ENCODE measurements around the gene XPNPEP1.
A peak's percentile ranks its signal among the peaks of the same experiment; 100 is the strongest.

Gene XPNPEP1

DNA sequence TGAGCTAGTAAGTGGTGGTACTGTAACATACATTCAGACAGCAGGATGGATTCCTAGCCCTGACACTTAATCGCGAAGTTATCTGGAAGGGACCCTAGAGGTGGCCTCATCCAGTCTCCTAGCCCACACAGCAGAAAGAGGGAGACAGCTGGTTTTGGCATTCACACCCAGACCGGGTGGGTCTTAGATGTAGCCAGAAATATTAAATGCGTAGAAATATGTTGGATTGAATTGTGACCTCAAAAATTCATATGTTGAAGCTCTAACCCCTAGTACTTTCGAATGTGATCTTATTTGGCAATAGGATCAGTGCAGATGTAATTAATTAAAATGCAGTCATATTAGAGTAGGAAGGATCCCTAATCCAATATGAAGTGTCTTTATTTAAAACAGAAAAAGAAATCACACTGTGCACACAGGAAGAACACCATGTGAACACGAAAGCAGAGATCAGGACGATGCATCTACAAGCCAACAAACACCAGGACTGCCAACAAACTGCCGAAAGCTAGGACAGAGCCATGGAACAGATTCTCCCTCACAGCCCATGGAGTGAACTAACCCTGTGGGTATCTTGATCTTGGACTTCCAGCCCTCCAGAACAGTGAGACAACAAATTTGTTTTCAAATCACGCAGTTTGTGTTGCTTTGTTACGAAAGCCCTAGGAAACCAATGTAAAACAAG lies 2.9 kb upstream of the XPNPEP1 start:
- no peaks in the 10 kb centered on the region for H4K20me1 ChIP-seq (ENCODE audit: control insufficient read depth, insufficient read depth, low read depth, low read length)
- peaks cover 7% of the 10 kb centered on the region; the same call in 1 of the 2 replicates for H3K36me3 ChIP-seq (ENCODE audit: control insufficient read depth, low read length)
- H3K4me1 ChIP-seq (ENCODE audit: control insufficient read depth, low read length): peaks cover 27% of the 10 kb centered on the region
- H3K4me2 ChIP-seq (ENCODE audit: low read length): no peak overlapping the region
- no peaks in the 10 kb centered on the region for H3K27me3 ChIP-seq (ENCODE audit: control insufficient read depth, low read length)
- H3K9me3 ChIP-seq (ENCODE audit: control insufficient read depth, insufficient read depth, low read length): no peaks in the 10 kb centered on the region
- H3K9me2 ChIP-seq (replicated peaks; ENCODE audit: control insufficient read depth, low read length): no peaks in the 10 kb centered on the region
- no peaks in the 10 kb centered on the region for H3F3A ChIP-seq (ENCODE audit: control insufficient read depth, insufficient read depth)
- H3K27ac ChIP-seq (ENCODE audit: low read depth, low read length): no peak overlapping the region
- peaks cover 20% of the 10 kb centered on the region for H3K79me2 ChIP-seq (ENCODE audit: control insufficient read depth, low read length)
- H3K4me3 ChIP-seq (ENCODE audit: low read length): no peak overlapping the region
- TF ChIP-seq EZH2phosphoT487 (IDR thresholded peaks at IDR 0.05; ENCODE audit: borderline replicate concordance, low read length): no peak
- TF ChIP-seq, protein P1, sequence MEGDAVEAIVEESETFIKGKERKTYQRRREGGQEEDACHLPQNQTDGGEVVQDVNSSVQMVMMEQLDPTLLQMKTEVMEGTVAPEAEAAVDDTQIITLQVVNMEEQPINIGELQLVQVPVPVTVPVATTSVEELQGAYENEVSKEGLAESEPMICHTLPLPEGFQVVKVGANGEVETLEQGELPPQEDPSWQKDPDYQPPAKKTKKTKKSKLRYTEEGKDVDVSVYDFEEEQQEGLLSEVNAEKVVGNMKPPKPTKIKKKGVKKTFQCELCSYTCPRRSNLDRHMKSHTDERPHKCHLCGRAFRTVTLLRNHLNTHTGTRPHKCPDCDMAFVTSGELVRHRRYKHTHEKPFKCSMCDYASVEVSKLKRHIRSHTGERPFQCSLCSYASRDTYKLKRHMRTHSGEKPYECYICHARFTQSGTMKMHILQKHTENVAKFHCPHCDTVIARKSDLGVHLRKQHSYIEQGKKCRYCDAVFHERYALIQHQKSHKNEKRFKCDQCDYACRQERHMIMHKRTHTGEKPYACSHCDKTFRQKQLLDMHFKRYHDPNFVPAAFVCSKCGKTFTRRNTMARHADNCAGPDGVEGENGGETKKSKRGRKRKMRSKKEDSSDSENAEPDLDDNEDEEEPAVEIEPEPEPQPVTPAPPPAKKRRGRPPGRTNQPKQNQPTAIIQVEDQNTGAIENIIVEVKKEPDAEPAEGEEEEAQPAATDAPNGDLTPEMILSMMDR (IDR thresholded peaks at IDR 0.05; ENCODE audit: low read depth, low read length, poor library complexity, severe bottlenecking): no peak

- TF ChIP-seq, protein P1 (IDR thresholded peaks at IDR 0.05; ENCODE audit: low read depth, low read length, poor library complexity, severe bottlenecking): no peak
- TF ChIP-seq EZH2phosphoT487 (IDR thresholded peaks at IDR 0.05; ENCODE audit: borderline replicate concordance, low read length): no peak
- no peaks in the 10 kb centered on the region for H3K9me2 ChIP-seq (replicated peaks; ENCODE audit: control insufficient read depth, low read length)
- H4K20me1 ChIP-seq (ENCODE audit: control insufficient read depth, insufficient read depth, low read depth, low read length): no peaks in the 10 kb centered on the region
- no peaks in the 10 kb centered on the region for H3F3A ChIP-seq (ENCODE audit: control insufficient read depth, insufficient read depth)
- no peak overlapping the region for H3K4me3 ChIP-seq (ENCODE audit: low read length)
- H3K27me3 ChIP-seq (ENCODE audit: control insufficient read depth, low read length): no peaks in the 10 kb centered on the region
- peaks cover 31% of the 10 kb centered on the region for H3K79me2 ChIP-seq (ENCODE audit: control insufficient read depth, low read length)
- peaks cover 10% of the 10 kb centered on the region; the same call in 1 of the 2 replicates for H3K36me3 ChIP-seq (ENCODE audit: control insufficient read depth, low read length)
- H3K27ac ChIP-seq (ENCODE audit: low read depth, low read length): no peak overlapping the region
- no peaks in the 10 kb centered on the region for H3K9me3 ChIP-seq (ENCODE audit: control insufficient read depth, insufficient read depth, low read length)
- H3K4me2 ChIP-seq (ENCODE audit: low read length): no peak overlapping the region
- H3K4me1 ChIP-seq (ENCODE audit: control insufficient read depth, low read length): peaks cover 34% of the 10 kb centered on the region
These were observed 1.8 kb upstream of the XPNPEP1 start for GRCh38 chr10:109924967-109925620.

DNA sequence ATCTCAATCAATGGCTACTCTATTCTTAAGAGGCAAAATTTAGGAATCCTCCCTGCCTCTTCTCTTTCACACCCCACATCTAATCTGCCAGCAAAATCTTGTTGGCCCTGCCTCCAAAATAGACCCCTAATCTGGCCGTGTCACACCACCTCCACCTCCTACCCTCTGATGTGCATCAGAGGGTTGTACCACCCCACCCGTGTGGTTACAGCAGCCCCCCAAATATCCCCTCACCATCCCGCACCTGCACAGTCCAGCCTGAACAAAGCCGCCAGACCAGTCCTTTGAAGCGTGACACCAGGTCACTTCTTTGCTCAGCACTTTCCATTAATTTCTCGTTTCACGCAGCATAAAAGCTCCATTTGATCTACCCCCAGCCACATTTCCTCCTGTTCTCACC lies 776 bp upstream of the XPNPEP1 start:
- H3F3A ChIP-seq (ENCODE audit: control insufficient read depth, insufficient read depth): no peaks in the 10 kb centered on the region
- H3K27ac ChIP-seq (ENCODE audit: low read depth, low read length): no peak overlapping the region
- peak overlapping the region; percentile 93 for H3K4me2 ChIP-seq (ENCODE audit: low read length)
- H3K4me1 ChIP-seq (ENCODE audit: control insufficient read depth, low read length): peaks cover 40% of the 10 kb centered on the region
- H3K27me3 ChIP-seq (ENCODE audit: control insufficient read depth, low read length): no peaks in the 10 kb centered on the region
- TF ChIP-seq, protein P1 (IDR thresholded peaks at IDR 0.05; ENCODE audit: low read depth, low read length, poor library complexity, severe bottlenecking): no peak
- no peak for TF ChIP-seq EZH2phosphoT487 (IDR thresholded peaks at IDR 0.05; ENCODE audit: borderline replicate concordance, low read length)
- H3K9me2 ChIP-seq (replicated peaks; ENCODE audit: control insufficient read depth, low read length): no peaks in the 10 kb centered on the region
- peaks cover 11% of the 10 kb centered on the region; the same call in 1 of the 2 replicates for H3K36me3 ChIP-seq (ENCODE audit: control insufficient read depth, low read length)
- no peaks in the 10 kb centered on the region for H4K20me1 ChIP-seq (ENCODE audit: control insufficient read depth, insufficient read depth, low read depth, low read length)
- no peaks in the 10 kb centered on the region for H3K9me3 ChIP-seq (ENCODE audit: control insufficient read depth, insufficient read depth, low read length)
- H3K4me3 ChIP-seq (ENCODE audit: low read length): peak overlapping the region; percentile 93
- H3K79me2 ChIP-seq (ENCODE audit: control insufficient read depth, low read length): peaks cover 41% of the 10 kb centered on the region

All from DOHH2 (cell line).